Activated CD8-positive, alpha-beta memory T cell treated with anti-CD3 and anti-CD28 coated beads, Interleukin-2, amount 50 U/mL, for 24 hours (primary cell): ENCODE results near the gene BLOC1S6.
"Not testable (repeated sequence)": the region's sequence is repeated elsewhere in the genome, so short reads cannot be mapped to it uniquely, and the experiment has no call there.

Source experiments
- DNase-seq: peaks from one replicate; pipeline ENCODE4 v3.0.0-alpha.2; 2020; ENCODE audit errors: extremely low read depth

BLOC1S6 gene

DNA sequence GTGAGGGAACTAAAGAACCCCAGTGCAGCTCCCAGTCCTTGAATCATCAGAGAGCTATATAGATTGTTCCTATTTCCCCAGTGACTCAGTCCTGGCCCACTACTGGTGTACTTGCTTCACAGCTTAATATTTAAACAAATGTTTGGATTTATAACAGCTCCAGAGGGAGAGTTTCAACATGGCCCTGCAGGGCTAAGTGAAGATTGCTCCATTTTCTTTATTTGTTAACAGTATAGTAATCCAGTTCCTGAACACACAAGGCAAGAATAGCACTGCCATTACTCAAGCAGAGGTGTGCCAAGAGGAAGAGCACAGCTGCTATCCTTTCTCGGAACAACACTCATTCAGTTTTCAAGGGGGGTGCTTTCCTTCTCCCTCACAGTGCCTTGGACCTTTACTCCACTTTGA, 54.2 kb downstream of the BLOC1S6 start:
- DNase-seq = no peak

DNA sequence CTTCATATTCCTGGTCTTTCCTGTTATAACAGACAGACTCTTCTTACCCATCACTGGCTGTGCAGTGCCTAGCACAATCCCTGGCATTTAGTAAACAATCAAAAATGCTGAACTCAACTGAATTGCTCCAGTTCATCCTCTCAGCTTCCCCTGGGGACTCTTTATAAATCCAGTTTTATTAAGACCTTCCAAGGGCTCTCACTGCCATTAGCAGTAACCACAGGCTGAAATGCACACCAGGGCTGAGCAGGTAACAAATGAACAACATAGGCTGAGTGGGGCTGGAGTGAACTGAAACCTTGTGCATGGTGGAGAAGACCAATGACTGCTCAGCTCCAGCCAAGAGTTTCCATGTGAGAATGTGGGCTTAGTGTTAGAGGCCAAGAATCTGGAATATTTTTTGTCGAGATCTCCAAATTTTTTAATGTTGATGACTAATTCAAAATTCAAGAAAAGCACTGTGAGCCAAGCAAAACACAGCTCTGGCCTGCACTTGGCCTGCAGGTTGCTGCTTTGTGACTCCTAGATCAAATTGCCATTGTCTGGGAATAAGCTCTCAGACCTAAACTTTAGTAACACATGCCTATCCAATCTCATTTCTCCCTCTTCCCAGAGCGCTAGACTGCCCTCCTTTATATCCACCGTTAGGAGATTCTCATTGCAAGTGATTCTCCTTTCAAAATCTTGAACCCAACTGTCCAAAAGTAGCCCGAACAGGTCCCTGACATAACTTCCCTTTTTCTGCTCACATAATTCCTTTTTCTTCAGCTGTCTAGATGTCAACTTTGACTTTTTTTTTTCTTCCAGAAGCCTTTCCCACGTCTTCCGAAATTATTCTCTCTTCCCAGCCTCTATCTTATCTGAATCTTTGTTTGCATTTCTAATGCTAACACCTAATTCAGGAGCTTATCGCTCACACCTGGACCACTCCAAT, 55.1 kb downstream of the BLOC1S6 start:
- no peak for DNase-seq

DNA sequence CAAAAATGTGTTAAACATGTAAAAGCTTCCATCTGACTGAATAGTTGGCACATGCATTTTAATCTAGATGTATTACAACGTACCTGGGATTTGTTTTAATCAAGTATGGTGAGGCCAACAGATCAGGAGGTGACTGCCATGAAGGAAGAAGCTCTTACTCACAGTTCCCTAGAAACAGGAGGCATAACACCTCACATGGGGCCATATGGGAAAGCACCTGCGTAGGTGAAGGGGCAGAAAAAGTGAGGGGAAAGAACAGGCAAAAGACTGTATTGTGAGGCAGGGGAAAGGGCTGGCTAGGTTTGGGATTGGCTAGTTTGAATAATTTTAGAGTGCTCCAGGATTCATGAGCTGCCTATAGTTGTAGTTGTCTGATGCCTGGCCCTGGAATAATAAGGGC, 57.3 kb downstream of the BLOC1S6 start:
- DNase-seq = no peak

DNA sequence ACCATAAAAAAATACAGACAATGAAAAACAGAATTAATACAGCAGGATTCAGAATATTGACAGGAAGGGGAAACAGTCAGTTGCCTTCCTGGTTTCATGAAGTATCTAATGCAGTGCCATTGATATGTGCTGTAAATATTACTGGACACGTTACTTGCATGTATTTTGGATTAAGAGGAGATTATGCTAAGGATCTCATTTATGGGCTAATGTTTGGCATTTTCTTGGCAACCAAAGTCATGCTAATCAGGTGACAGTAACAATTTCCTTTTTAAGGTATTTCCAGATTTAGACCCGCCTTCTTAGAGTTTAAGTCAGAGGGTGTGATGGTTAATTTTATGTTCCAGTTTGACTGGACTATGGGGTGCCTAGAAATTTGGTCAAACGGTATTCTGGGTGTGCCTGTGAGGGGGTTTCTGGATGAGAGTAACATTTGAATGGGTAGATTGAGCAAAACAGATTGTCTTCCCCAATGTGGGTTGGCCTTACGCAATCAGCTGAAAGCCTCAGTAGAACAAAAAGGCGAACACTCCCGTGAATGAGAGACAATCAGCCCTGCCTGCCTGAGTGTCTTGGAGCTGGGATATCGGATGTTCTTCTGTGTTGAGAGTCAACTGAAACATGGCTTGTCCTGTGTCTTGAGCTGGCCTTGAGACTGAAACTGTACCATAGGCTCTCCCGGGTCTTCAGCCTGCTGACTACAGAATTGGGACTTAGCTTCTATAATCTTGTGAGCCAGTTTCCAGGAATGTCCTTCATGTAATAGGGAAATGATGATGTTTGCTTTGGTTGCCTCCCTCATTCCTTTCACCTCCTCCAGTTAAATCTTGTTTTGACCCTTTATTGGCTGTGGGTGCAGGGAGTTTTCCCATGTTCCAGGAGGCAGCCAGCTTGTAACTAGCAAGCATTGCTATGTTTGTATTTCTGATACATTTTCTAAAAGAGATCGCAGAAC, 58.1 kb downstream of the BLOC1S6 start:
- no peak for DNase-seq

DNA sequence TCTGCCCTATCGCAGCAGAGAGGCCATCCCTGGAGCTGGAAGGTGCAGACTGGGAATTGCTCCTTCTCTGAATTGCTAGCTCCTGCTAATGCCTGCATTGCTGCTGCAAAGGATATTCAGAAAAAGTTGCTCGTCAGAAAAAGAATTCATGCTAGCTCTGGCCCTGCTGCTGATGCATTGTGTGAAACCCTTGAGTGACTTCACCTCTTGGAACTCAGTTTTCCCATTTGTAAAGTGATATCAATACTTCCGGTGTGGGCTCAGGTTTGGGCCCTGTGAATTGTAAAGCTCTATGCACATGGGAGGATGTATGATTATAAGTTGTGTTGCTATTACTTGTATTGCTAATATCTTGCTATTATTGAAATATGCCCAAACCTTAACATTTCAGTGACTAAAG, 59.0 kb downstream of the BLOC1S6 start:
- no peak for DNase-seq

DNA sequence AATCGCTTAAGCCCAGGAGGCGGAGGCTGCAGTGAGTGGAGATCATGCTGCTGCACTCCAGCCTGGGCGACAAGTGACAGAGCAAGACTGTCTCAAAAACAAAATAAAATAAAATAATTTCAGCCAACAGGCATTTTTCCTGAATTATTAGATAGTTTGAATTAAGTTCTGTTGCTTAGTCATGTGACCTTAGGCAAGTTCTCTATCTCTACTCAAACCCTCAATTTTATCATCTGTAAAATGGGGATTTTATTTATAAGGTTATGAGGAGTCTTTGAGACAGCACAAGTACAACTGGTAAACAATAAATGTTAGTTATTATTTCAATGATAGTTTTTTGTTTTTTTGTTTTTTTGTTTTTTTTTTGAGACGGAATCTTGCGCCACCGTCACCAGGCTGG, 60.6 kb downstream of the BLOC1S6 start:
- DNase-seq = no peak

GRCh38 chr15:45648521-45649200, 61.5 kb downstream of the BLOC1S6 start:
- no peak for DNase-seq

DNA sequence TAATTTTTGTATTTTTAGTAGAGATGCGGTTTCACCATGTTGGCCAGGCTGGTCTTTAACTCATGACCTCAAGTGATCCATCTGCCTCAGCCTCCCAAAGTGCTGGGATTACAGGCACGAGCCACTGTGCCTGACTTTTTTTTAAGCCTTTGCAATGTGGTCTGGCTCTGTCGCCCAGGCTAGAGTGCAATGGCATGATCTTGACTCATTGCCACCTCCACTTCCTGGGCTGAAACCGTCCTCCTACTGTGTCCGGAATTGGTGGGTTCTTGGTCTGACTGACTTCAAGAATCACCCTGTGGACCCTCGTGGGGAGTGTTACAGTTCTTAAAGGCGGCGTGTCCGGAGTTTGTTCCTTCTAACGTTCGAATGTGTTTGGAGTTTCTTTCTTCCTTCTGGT, 62.8 kb downstream of the BLOC1S6 start:
- not testable (repeated sequence) for DNase-seq

DNA sequence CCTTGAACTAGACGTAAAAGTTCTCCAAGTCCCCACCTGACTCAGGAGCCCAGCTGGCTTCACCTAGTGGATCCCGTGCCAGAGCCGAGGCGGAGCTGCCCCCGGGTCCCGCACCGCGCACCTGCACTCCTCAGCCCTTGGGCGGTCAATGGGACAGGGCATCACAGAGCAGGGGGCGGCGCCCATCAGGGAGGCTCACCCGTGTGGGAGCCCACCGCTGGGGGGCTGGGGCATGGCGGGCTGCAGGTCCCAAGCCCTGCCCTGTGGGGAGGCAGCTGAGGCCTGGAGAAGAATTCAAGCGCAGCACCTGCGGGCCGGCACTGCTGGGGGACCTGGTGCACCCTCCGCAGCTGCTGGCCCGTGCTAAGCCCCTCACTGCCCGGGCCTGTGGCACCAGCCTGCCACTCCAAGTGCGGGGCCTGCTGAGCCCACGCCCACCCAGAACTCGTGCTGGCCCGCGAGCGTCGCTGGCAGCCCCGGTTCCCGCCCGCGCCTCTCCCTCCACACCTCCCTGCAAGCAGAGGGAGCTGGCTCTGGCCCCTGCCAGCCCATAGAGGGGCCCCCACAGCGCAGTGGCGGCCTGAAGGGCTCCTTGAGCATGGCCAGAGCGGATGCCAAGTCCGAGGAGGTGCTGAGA, 63.8 kb downstream of the BLOC1S6 start:
- no peak for DNase-seq

DNA sequence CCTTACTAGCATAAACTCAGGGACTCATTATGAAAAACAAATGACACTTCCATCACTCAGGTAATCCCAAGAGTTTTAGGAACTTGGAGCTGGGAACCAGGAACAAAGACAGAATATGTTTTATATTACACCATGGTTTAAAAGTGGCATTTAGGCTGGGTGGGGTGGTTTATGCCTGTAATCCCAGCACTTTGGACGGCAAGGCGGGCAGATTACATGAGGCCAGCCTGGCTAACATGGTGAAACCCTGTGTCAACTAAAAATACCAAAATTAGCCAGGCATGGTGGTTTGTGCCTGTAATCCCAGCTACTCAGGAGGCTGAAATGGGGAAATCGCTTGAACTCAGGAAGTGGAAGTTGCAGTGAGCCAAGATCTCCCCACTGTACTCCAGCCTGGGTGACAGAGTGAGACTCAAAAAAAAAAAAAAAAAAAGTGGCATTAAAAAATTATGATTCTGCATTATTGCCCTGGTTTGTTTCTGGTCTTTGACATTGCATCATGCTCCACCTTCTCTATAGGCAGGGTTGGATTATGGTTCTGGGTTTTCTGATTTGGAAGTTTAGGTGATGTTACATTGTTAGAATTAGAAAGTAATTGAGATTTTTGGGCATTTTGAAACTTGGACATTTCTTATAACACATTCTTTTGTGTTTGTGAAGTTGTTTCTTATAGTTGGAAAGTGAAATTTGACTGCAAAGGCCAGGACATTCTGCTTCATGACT, 66.7 kb downstream of the BLOC1S6 start:
- no peak for DNase-seq

DNA sequence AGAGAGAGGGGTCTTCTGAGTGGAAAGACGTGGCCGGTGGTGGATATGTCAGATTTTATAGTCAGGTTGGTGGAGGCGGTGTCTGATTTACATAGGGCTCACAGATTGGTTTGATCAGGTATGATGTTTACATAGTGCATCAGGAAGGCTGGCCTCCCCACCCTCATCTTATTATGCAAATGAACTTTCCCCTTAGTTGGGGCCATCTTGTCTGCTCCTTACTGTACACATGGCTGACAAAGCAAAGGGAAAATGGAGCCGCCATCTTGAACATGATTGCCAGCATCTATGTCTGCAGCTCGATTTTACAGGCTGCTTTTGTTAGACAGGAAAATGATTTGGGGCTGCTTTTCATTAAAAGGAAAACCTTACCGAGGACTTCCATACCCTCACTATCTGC, 67.6 kb downstream of the BLOC1S6 start:
- no peak for DNase-seq

DNA sequence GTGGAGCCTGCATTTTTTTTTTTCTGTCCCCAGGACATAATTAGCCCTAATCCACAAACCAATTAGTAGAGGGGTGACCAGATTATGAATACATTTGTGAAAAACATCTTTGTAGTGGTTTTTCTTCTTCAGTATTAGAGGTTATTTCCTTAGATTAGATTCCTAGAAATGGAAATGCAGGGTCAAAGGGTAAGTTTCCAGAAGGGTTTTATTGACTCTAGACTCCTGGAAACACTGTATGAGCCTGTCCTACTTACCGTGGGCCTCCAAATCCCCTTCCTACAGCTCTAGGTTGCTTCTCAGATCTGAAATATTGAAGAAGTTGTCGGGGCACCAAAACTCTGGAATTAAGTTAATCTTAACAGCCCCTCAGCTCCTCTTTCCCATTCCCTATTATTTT, 70.1 kb downstream of the BLOC1S6 start:
- no peak for DNase-seq

DNA sequence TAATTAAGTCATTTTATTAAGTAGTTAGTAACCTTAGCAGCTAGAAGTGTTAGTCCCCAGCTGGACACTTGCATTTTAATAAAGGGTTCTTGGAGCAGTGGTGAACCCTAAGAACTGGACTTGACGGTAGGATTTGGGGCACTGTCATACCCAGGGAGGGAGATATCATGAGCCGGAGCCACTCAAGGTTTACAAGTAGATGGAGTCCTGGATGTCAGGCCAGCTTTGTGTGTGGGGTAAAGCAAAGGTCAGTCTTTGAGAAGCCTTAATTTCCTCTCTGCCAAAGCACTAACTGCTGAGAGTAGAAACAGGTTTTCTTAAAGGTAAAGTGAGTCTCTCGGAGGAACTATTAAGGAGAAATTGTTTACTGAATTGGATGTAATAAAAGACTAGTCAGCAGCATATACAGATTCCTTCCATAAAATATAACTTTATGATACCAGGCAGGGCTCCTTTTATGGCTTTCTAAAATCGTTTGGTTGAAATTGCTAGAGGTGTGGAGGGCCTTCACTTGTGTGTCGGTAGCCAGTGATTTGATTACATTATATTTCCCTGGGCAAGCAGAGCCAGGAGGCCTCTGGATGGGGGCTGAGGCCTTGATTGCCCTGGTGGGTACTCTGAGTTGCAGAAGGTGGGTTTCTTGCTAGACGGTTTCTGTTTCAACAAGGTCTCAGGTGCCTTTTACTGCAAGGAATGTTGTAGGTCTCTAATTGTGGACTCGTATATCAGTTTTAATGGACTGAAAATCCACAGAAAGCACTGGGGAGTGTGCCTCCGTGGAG, 70.8 kb downstream of the BLOC1S6 start:
- DNase-seq = no peak
